Smooth muscle cell (in vitro differentiated cells): ENCODE results near the gene APOH. TPM values are rescaled to one million over a fixed set of nuclear protein-coding genes. Genes with fewer than 3 reads are reported as not detected.

Source experiments
- DNase-seq: peaks from one replicate; lab custom pipeline; 2025; ENCODE audit not compliant: unreplicated experiment; lab: John Stamatoyannopoulos, UW
- H2AFZ ChIP-seq: fragments of 200-600 bp; sonication (generic); 2 replicates; pipeline ENCODE4 v1.6.0; 2016; ENCODE audit warnings: antibody characterized with exemption, low read depth, mild to moderate bottlenecking
- H3F3A ChIP-seq: fragments of 200-600 bp; sonication (generic); 2 replicates; pipeline ENCODE4 v1.6.0; 2017; ENCODE audit warnings: antibody characterized with exemption, low read depth
- H3K27ac ChIP-seq: fragments of 200-600 bp; sonication (generic); 2 replicates; pipeline ENCODE4 v1.5.1; 2016; ENCODE audit warnings: low read depth, mild to moderate bottlenecking
- H3K27me3 ChIP-seq: fragments of 200-600 bp; sonication (generic); 2 replicates; pipeline ENCODE4 v1.6.1; 2016; ENCODE audit warnings: low read depth, mild to moderate bottlenecking
- H3K36me3 ChIP-seq: fragments of 200-600 bp; sonication (generic); 2 replicates; pipeline ENCODE4 v1.5.1; 2016; ENCODE audit warnings: low read depth
- H3K4me1 ChIP-seq: fragments of 200-600 bp; sonication (generic); 2 replicates; pipeline ENCODE4 v1.5.1; 2016; ENCODE audit warnings: low read depth
- H3K4me2 ChIP-seq: fragments of 200-600 bp; sonication (generic); 2 replicates; pipeline ENCODE4 v1.6.0; 2016; ENCODE audit warnings: mild to moderate bottlenecking
- H3K4me3 ChIP-seq: fragments of 200-600 bp; sonication (generic); 2 replicates; pipeline ENCODE4 v1.5.1; 2016; ENCODE audit warnings: mild to moderate bottlenecking
- H3K79me2 ChIP-seq: fragments of 200-600 bp; sonication (generic); 2 replicates; pipeline ENCODE4 v1.6.0; 2016; ENCODE audit warnings: low read depth, mild to moderate bottlenecking
- H3K9ac ChIP-seq: fragments of 200-600 bp; sonication (generic); 2 replicates; pipeline ENCODE4 v1.6.0; 2016; ENCODE audit warnings: low read depth
- H3K9me3 ChIP-seq: fragments of 200-600 bp; sonication (generic); replicated peaks from 2 replicates; pipeline ENCODE4 v1.5.1; 2016; ENCODE audit warnings: low read depth
- H4K20me1 ChIP-seq: fragments of 200-600 bp; sonication (generic); 2 replicates; pipeline ENCODE4 v1.6.0; 2016; ENCODE audit warnings: low read depth
- WGBS: methylation state at CpG from one replicate; pipeline ENCODE4 v1.1.7; 2016; ENCODE audit warnings: low lambda C conversion rate; 5-methylcytosine and 5-hydroxymethylcytosine counted together
- polyA plus RNA-seq: library from polyadenylated mRNA; unstranded; fragments of >200 nt; fragmentation: Nextera tagmentation; extraction: Ambion mirVana; gene quantifications from 2 replicates; pipeline ENCODE4 v1.2.1, GENCODE V29; 2016
- total RNA-seq: library from RNA; depleted of rRNA; stranded (reverse); fragments of >200 nt; gene quantifications from 2 replicates; pipeline ENCODE4 v1.2.3, GENCODE V29; 2014
- TF ChIP-seq, protein P1 (sequence below): fragments of 200-600 bp; sonication (generic); IDR thresholded peaks from 2 replicates; pipeline ENCODE4 v1.5.1; 2017; ENCODE audit warnings: borderline replicate concordance, mild to moderate bottlenecking, antibody characterized with exemption; ENCODE audit not compliant: insufficient read depth, poor library complexity, severe bottlenecking

Gene APOH
- total and polyA plus RNA-seq, 2 experiments from 2014 or later = not detected

DNA sequence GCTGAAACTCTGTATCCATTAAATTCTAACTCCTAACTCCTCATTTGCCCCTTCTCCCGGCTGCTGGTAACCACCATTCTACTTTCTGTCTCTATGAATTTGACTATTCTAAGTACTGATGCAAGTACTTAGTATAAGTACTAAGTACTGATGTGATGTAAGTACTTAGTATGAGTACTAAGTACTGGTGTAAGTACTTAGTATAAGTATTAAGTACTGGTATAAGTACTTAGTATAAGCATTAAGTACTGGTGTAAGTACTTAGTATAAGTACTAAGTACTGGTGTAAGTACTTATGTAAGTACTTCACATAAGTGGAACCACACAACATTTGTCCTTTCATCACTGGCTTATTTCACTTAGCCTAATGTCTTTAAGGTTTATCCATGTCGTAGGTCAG, 40.9 kb upstream of the APOH start:
- Histone ChIP-seq H2AFZ (no peak overlapping the region), H3K27ac (no peak overlapping the region), H3F3A (peaks cover 6% of the 10 kb centered on the region), H3K36me3 (no peaks in the 10 kb centered on the region), H3K4me1 (no peaks in the 10 kb centered on the region), H3K9ac (no peak overlapping the region), H4K20me1 (no peaks in the 10 kb centered on the region), H3K79me2 (no peaks in the 10 kb centered on the region), H3K27me3 (no peaks in the 10 kb centered on the region), H3K9me3 (no peaks in the 10 kb centered on the region), H3K4me3 (no peak overlapping the region), H3K4me2 (no peak overlapping the region)
- 93% methylated on average over 2 of the region's 2 CpGs for WGBS
- TF ChIP-seq, protein P1, sequence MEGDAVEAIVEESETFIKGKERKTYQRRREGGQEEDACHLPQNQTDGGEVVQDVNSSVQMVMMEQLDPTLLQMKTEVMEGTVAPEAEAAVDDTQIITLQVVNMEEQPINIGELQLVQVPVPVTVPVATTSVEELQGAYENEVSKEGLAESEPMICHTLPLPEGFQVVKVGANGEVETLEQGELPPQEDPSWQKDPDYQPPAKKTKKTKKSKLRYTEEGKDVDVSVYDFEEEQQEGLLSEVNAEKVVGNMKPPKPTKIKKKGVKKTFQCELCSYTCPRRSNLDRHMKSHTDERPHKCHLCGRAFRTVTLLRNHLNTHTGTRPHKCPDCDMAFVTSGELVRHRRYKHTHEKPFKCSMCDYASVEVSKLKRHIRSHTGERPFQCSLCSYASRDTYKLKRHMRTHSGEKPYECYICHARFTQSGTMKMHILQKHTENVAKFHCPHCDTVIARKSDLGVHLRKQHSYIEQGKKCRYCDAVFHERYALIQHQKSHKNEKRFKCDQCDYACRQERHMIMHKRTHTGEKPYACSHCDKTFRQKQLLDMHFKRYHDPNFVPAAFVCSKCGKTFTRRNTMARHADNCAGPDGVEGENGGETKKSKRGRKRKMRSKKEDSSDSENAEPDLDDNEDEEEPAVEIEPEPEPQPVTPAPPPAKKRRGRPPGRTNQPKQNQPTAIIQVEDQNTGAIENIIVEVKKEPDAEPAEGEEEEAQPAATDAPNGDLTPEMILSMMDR = no peak
- DNase-seq = no peak

DNA sequence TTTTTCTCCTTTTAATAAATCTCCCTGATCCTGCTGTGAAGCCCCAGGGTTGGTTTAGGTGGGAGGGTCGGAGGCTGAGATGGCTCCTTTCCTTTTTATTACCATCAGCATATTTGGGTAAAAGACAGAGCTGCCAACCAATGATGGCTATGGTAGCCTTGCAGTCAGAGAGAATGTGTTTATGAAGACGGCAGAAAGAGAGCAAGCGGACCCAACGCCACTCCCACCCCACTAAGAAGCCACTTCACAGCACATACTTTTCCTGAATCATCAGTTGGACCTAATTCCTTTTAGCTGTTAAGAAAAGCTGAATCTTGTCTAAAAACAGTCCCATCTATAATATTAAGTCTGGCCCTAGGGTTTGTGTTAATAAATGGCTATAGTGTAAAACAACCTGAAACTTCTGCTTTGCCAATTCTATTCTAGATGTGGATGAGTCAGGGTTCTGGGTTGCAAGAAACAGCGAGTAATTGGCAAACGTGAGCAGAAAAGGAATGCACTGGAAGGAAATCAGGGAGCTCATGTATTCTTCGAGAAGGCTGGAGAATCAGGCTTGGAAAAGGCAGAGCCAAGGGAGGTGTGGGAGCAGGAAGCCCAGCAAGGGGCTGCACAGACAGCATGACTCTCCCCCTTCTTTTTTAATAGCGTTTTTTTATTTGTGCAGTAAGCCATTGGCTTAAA, 39.2 kb upstream of the APOH start:
- Histone ChIP-seq H3K4me1 (no peaks in the 10 kb centered on the region), H3K27ac (no peak overlapping the region), H3K27me3 (no peaks in the 10 kb centered on the region), H3K9me3 (no peaks in the 10 kb centered on the region), H3K4me3 (no peak overlapping the region), H3K4me2 (no peak overlapping the region), H2AFZ (no peak overlapping the region), H3K9ac (no peak overlapping the region), H3K79me2 (no peaks in the 10 kb centered on the region), H4K20me1 (no peaks in the 10 kb centered on the region), H3K36me3 (no peaks in the 10 kb centered on the region), H3F3A (peaks cover 6% of the 10 kb centered on the region)
- no peak for DNase-seq
- WGBS = 53% methylated on average over 8 of the region's 8 CpGs
- TF ChIP-seq, protein P1 = no peak

DNA sequence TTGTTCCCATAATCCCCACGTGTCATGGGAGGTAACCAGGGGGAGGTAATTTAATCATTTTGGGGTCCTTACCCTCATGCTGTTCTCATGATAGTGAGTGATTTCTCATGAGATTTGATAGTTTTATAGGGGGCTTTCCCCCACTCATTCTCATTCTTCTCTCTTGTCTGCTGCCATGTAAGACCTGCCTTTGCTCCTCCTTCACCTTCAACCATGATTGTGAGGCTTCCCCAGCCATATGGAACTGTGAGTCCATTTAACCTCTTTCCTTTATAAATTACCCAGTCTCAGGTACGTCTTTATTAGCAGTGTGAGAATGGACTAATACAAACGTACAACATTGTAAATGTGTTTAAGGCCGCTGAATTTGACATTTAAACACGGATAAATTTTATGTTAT, 35.5 kb upstream of the APOH start:
- no peaks in the 10 kb centered on the region for H3K9me3 ChIP-seq
- no peak overlapping the region for H3K4me3 ChIP-seq
- H3K79me2 ChIP-seq = no peaks in the 10 kb centered on the region
- H3K27ac ChIP-seq = no peak overlapping the region
- H3K4me1 ChIP-seq = no peaks in the 10 kb centered on the region
- H3K9ac ChIP-seq = no peak overlapping the region
- H4K20me1 ChIP-seq = no peaks in the 10 kb centered on the region
- no peak for DNase-seq
- no peaks in the 10 kb centered on the region for H3F3A ChIP-seq
- WGBS = 90% methylated on average over 5 of the region's 5 CpGs
- H3K27me3 ChIP-seq = no peaks in the 10 kb centered on the region
- H2AFZ ChIP-seq = no peak overlapping the region
- H3K36me3 ChIP-seq = no peaks in the 10 kb centered on the region
- TF ChIP-seq, protein P1 = no peak
- H3K4me2 ChIP-seq = no peak overlapping the region

DNA sequence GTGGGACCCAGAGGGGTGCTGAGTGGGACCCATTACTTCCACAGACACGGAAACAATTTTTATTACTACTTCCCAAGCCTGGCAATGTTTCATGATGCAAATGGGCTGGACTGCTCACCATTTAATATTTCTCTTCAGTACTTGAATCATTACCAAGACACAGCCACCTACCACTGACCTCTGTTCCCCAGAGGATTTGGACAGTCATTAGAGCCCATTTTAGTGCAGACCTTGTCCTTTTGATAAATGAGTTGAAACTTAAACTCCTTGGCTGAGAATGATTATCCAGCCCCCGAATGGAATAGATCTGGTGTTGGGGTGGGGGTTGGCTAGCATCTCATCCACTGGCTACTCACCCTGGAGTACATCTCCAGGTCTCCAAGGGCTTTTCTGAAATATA, 33.6 kb upstream of the APOH start:
- Histone ChIP-seq H3K4me1 (no peaks in the 10 kb centered on the region), H3K4me2 (no peak overlapping the region), H3K27ac (no peak overlapping the region), H3K9me3 (no peaks in the 10 kb centered on the region), H3K79me2 (no peaks in the 10 kb centered on the region), H3K36me3 (no peaks in the 10 kb centered on the region), H3K9ac (no peak overlapping the region), H4K20me1 (no peaks in the 10 kb centered on the region), H3F3A (no peaks in the 10 kb centered on the region), H3K4me3 (no peak overlapping the region), H2AFZ (no peak overlapping the region), H3K27me3 (no peaks in the 10 kb centered on the region)
- TF ChIP-seq, protein P1 = no peak
- WGBS = 79% methylated on average over 2 of the region's 2 CpGs
- DNase-seq = no peak
